LoVo (cell line): Measurements from ENCODE around the gene SLAMF6.
"Not testable (repeated sequence)": the region's sequence is repeated elsewhere in the genome, so short reads cannot be mapped to it uniquely, and the experiment has no call there.

Source experiments
- DNase-seq: peaks from one replicate; pipeline ENCODE4 v3.0.0-alpha.2; 2016; ENCODE audit warnings: low spot score

SLAMF6 gene

GRCh38 chr1:160522622-160523345 is at the start of gene SLAMF6:
Gene SLAMF6 (minus strand): TSS chr1:160523255. CDS start chr1:160523192, 63 bp downstream.
- DNase-seq: no peak

- DNase-seq: no peak
Observed at GRCh38 chr1:160570840-160571239, 47.8 kb upstream of the SLAMF6 start.

GRCh38 chr1:160569806-160570205 is 46.8 kb upstream of the SLAMF6 start:
- no peak for DNase-seq

GRCh38 chr1:160567858-160568682 is 45.0 kb upstream of the SLAMF6 start:
- no peak for DNase-seq

- no peak for DNase-seq
Observed at GRCh38 chr1:160567341-160567740, 44.3 kb upstream of the SLAMF6 start.

GRCh38 chr1:160565564-160565963 is 42.5 kb upstream of the SLAMF6 start:
- DNase-seq: no peak

GRCh38 chr1:160563230-160563629 is 40.2 kb upstream of the SLAMF6 start:
- not testable (repeated sequence) for DNase-seq

GRCh38 chr1:160562745-160563144 is 39.7 kb upstream of the SLAMF6 start:
- not testable (repeated sequence) for DNase-seq

- DNase-seq: no peak
Observed at GRCh38 chr1:160560806-160561205, 37.8 kb upstream of the SLAMF6 start.

- DNase-seq: no peak
Observed at GRCh38 chr1:160560045-160560705, 37.1 kb upstream of the SLAMF6 start.

- not testable (repeated sequence) for DNase-seq
Observed at GRCh38 chr1:160559437-160559836, 36.4 kb upstream of the SLAMF6 start.

- DNase-seq: no peak
Observed at GRCh38 chr1:160558660-160559380, 35.8 kb upstream of the SLAMF6 start.

- DNase-seq: no peak
Observed at GRCh38 chr1:160553778-160554177, 30.7 kb upstream of the SLAMF6 start.

GRCh38 chr1:160552425-160552824 is 29.4 kb upstream of the SLAMF6 start:
- no peak for DNase-seq

GRCh38 chr1:160550572-160551034 is 27.5 kb upstream of the SLAMF6 start:
- no peak for DNase-seq

- DNase-seq: no peak
Observed at GRCh38 chr1:160549665-160550006, 26.6 kb upstream of the SLAMF6 start.

- DNase-seq: no peak
Observed at GRCh38 chr1:160548960-160549664, 26.1 kb upstream of the SLAMF6 start.

- no peak for DNase-seq
Observed at GRCh38 chr1:160548183-160548582, 25.1 kb upstream of the SLAMF6 start.

GRCh38 chr1:160547422-160547821 is 24.4 kb upstream of the SLAMF6 start:
- DNase-seq: no peak

- no peak for DNase-seq
Observed at GRCh38 chr1:160546942-160547341, 23.9 kb upstream of the SLAMF6 start.

GRCh38 chr1:160544647-160545046 is 21.6 kb upstream of the SLAMF6 start:
- peak; percentile 22 for DNase-seq
